HG02571 (cell line): ENCODE measurements around the gene LCA5.
"Not testable (repeated sequence)": the region's sequence is repeated elsewhere in the genome, so short reads cannot be mapped to it uniquely, and the experiment has no call there.

Source experiments
- ATAC-seq: cut with Tn5 transposase; IDR thresholded peaks from one replicate; pipeline ENCODE4 v1.9.1; 2021; ENCODE audit warnings: mild to moderate bottlenecking, moderate library complexity; ENCODE audit not compliant: unreplicated experiment

LCA5 gene

GRCh38 chr6:79538106-79538971 lies 1.1 kb upstream of the LCA5 start:
- no peak for ATAC-seq

GRCh38 chr6:79536585-79536953 lies 661 bp downstream of the LCA5 start:
- ATAC-seq, result no peak

GRCh38 chr6:79529567-79529966 lies 7.7 kb downstream of the LCA5 start:
- not testable (repeated sequence) for ATAC-seq

- no peak for ATAC-seq
Observed at GRCh38 chr6:79526897-79527296, 10.3 kb downstream of the LCA5 start.

- ATAC-seq, result no peak
Observed at GRCh38 chr6:79525272-79526100, 11.7 kb downstream of the LCA5 start.

- ATAC-seq, result no peak
Observed at GRCh38 chr6:79524065-79524464, 13.2 kb downstream of the LCA5 start.

- no peak for ATAC-seq
Observed at GRCh38 chr6:79522609-79523008, 14.6 kb downstream of the LCA5 start.

- no peak for ATAC-seq
Observed at GRCh38 chr6:79520534-79520933, 16.7 kb downstream of the LCA5 start.

- no peak for ATAC-seq
Observed at GRCh38 chr6:79518842-79519241, 18.4 kb downstream of the LCA5 start.

GRCh38 chr6:79515436-79515835 lies 21.8 kb downstream of the LCA5 start:
- ATAC-seq, result no peak

- ATAC-seq, result no peak
Observed at GRCh38 chr6:79513111-79513510, 24.1 kb downstream of the LCA5 start.

GRCh38 chr6:79512014-79512413 lies 25.2 kb downstream of the LCA5 start:
- ATAC-seq, result no peak

- no peak for ATAC-seq
Observed at GRCh38 chr6:79510707-79511106, 26.5 kb downstream of the LCA5 start.

GRCh38 chr6:79506251-79506650 lies 31.0 kb downstream of the LCA5 start:
- ATAC-seq, result no peak

- no peak for ATAC-seq
Observed at GRCh38 chr6:79504372-79504771, 32.9 kb downstream of the LCA5 start.

- no peak for ATAC-seq
Observed at GRCh38 chr6:79498842-79499241, 38.4 kb downstream of the LCA5 start.

- no peak for ATAC-seq
Observed at GRCh38 chr6:79495246-79495645, 42.0 kb downstream of the LCA5 start.

GRCh38 chr6:79494841-79495240 lies 42.4 kb downstream of the LCA5 start:
- ATAC-seq, result no peak

- ATAC-seq, result no peak
Observed at GRCh38 chr6:79470728-79471127, 66.5 kb downstream of the LCA5 start.

- no peak for ATAC-seq
Observed at GRCh38 chr6:79469376-79470246, 67.6 kb downstream of the LCA5 start.

GRCh38 chr6:79468587-79468986 lies 68.6 kb downstream of the LCA5 start:
- no peak for ATAC-seq
